Measurements from ENCODE around the gene PCBP3. TPM values are rescaled to one million over a fixed set of nuclear protein-coding genes. Genes with fewer than 3 reads are reported as not detected.

PCBP3 gene
- polyA plus RNA-seq, 1 donor from 2014 or later = 1.7 TPM

- Histone ChIP-seq H4K20me1 (ENCODE audit: insufficient read depth) (no peaks in the 10 kb centered on the region), H3K36me3 (ENCODE audit: insufficient read depth, low read length) (no peaks in the 10 kb centered on the region), H3K27ac (ENCODE audit: low read length) (no peak overlapping the region), H3K4me2 (ENCODE audit: low read length) (no peak overlapping the region), H2AFZ (ENCODE audit: low read depth, low read length) (no peak overlapping the region), H3F3A (ENCODE audit: insufficient read depth, low read length, poor library complexity, severe bottlenecking) (no peaks in the 10 kb centered on the region), H3K9ac (ENCODE audit: low read length) (no peak overlapping the region), H3K27me3 (ENCODE audit: insufficient read depth, low read depth, low read length) (no peaks in the 10 kb centered on the region), H3K79me2 (replicated peaks; ENCODE audit: insufficient read depth, low read length) (no peaks in the 10 kb centered on the region), H3K9me2 (ENCODE audit: insufficient read depth, low read length) (no peaks in the 10 kb centered on the region), H3K4me3 (ENCODE audit: low read length) (no peak overlapping the region), H3K9me3 (ENCODE audit: low read length) (no peaks in the 10 kb centered on the region)
- TF ChIP-seq SMC3 (conservative IDR thresholded peaks at IDR 0.05; ENCODE audit: poor library complexity) (no peak), REST (IDR thresholded peaks at IDR 0.05; ENCODE audit: borderline replicate concordance) (no peak), POLR2AphosphoS5 (IDR thresholded peaks at IDR 0.05) (no peak)
Measured at GRCh38 chr21:45600248-45600647, 43.3 kb upstream of the PCBP3 start.

- Histone ChIP-seq H3K27ac (ENCODE audit: low read length) (no peak overlapping the region), H4K20me1 (ENCODE audit: insufficient read depth) (no peaks in the 10 kb centered on the region), H3K79me2 (replicated peaks; ENCODE audit: insufficient read depth, low read length) (no peaks in the 10 kb centered on the region), H3F3A (ENCODE audit: insufficient read depth, low read length, poor library complexity, severe bottlenecking) (no peaks in the 10 kb centered on the region), H3K9me2 (ENCODE audit: insufficient read depth, low read length) (no peaks in the 10 kb centered on the region), H3K27me3 (ENCODE audit: insufficient read depth, low read depth, low read length) (no peaks in the 10 kb centered on the region), H3K9ac (ENCODE audit: low read length) (no peak overlapping the region), H2AFZ (ENCODE audit: low read depth, low read length) (no peak overlapping the region), H3K9me3 (ENCODE audit: low read length) (no peaks in the 10 kb centered on the region), H3K4me2 (ENCODE audit: low read length) (no peak overlapping the region), H3K4me3 (ENCODE audit: low read length) (no peak overlapping the region), H3K36me3 (ENCODE audit: insufficient read depth, low read length) (no peaks in the 10 kb centered on the region)
- TF ChIP-seq SMC3 (conservative IDR thresholded peaks at IDR 0.05; ENCODE audit: poor library complexity) (no peak), EP300 (conservative IDR thresholded peaks at IDR 0.05; ENCODE audit: poor library complexity, severe bottlenecking) (no peak), RAD21 (conservative IDR thresholded peaks at IDR 0.05) (no peak), POLR2AphosphoS5 (IDR thresholded peaks at IDR 0.05) (no peak), TAF1 (IDR thresholded peaks at IDR 0.05; ENCODE audit: low read depth) (no peak), EZH2 (IDR thresholded peaks at IDR 0.05; ENCODE audit: borderline replicate concordance, insufficient read depth, low read length, poor library complexity, severe bottlenecking) (no peak), MXI1 (conservative IDR thresholded peaks at IDR 0.05; ENCODE audit: poor library complexity, severe bottlenecking) (no peak)
Measured at GRCh38 chr21:45601551-45601950, 42.0 kb upstream of the PCBP3 start.

GRCh38 chr21:45602106-45602505, 41.4 kb upstream of the PCBP3 start:
- Histone ChIP-seq H2AFZ (ENCODE audit: low read depth, low read length) (no peak overlapping the region), H3K36me3 (ENCODE audit: insufficient read depth, low read length) (no peaks in the 10 kb centered on the region), H3K9me2 (ENCODE audit: insufficient read depth, low read length) (no peaks in the 10 kb centered on the region), H3K9ac (ENCODE audit: low read length) (no peak overlapping the region), H4K20me1 (ENCODE audit: insufficient read depth) (no peaks in the 10 kb centered on the region), H3K4me3 (ENCODE audit: low read length) (no peak overlapping the region), H3K27ac (ENCODE audit: low read length) (no peak overlapping the region), H3F3A (ENCODE audit: insufficient read depth, low read length, poor library complexity, severe bottlenecking) (no peaks in the 10 kb centered on the region), H3K27me3 (ENCODE audit: insufficient read depth, low read depth, low read length) (no peaks in the 10 kb centered on the region), H3K4me2 (ENCODE audit: low read length) (no peak overlapping the region), H3K9me3 (ENCODE audit: low read length) (no peaks in the 10 kb centered on the region), H3K79me2 (replicated peaks; ENCODE audit: insufficient read depth, low read length) (no peaks in the 10 kb centered on the region)
- TF ChIP-seq TAF1 (IDR thresholded peaks at IDR 0.05; ENCODE audit: low read depth) (no peak), EP300 (conservative IDR thresholded peaks at IDR 0.05; ENCODE audit: poor library complexity, severe bottlenecking) (no peak), EZH2 (IDR thresholded peaks at IDR 0.05; ENCODE audit: borderline replicate concordance, insufficient read depth, low read length, poor library complexity, severe bottlenecking) (no peak), SMC3 (conservative IDR thresholded peaks at IDR 0.05; ENCODE audit: poor library complexity) (no peak)

Data from neural cell (in vitro differentiated cells).